Measurements from ENCODE around the gene ARFGEF2. TPM values are rescaled to one million over a fixed set of nuclear protein-coding genes. Genes with fewer than 3 reads are reported as not detected.

The ARFGEF2 gene
- polyA plus RNA-seq, 1 donor from 2014 or later: 19.8 TPM

GRCh38 chr20:48921883-48922820, 641 bp downstream of the ARFGEF2 start:
- peaks cover 36% of the 10 kb centered on the region for H3K79me2 ChIP-seq (replicated peaks; ENCODE audit: insufficient read depth, low read length)

More at GRCh38 chr20:48921883-48922820, 641 bp downstream of the ARFGEF2 start:
- H2AFZ ChIP-seq (ENCODE audit: low read depth, low read length): peak overlapping the region; percentile 75
- H4K20me1 ChIP-seq (ENCODE audit: insufficient read depth): no peaks in the 10 kb centered on the region
- no peaks in the 10 kb centered on the region for H3K9me2 ChIP-seq (ENCODE audit: insufficient read depth, low read length)
- peak overlapping the region; percentile 86 for H3K4me2 ChIP-seq (ENCODE audit: low read length)
- no peaks in the 10 kb centered on the region for H3K27me3 ChIP-seq (ENCODE audit: insufficient read depth, low read depth, low read length)
- H3K4me3 ChIP-seq (ENCODE audit: low read length): peak overlapping the region; percentile 90
- no peak for TF ChIP-seq MXI1 (conservative IDR thresholded peaks at IDR 0.05; ENCODE audit: poor library complexity, severe bottlenecking)
- TF ChIP-seq SMC3 (conservative IDR thresholded peaks at IDR 0.05; ENCODE audit: poor library complexity): no peak
- TF ChIP-seq POLR2AphosphoS5 (IDR thresholded peaks at IDR 0.05): no peak
- TF ChIP-seq CTCF (IDR thresholded peaks at IDR 0.05; ENCODE audit: poor library complexity, severe bottlenecking): no peak
- TF ChIP-seq EZH2 (IDR thresholded peaks at IDR 0.05; ENCODE audit: borderline replicate concordance, insufficient read depth, low read length, poor library complexity, severe bottlenecking): no peak
- no peak for TF ChIP-seq REST (IDR thresholded peaks at IDR 0.05; ENCODE audit: borderline replicate concordance)
- TF ChIP-seq TAF1 (IDR thresholded peaks at IDR 0.05; ENCODE audit: low read depth): no peak
- TF ChIP-seq RAD21 (conservative IDR thresholded peaks at IDR 0.05): no peak
- no peak for TF ChIP-seq EP300 (conservative IDR thresholded peaks at IDR 0.05; ENCODE audit: poor library complexity, severe bottlenecking)
- H3K9ac ChIP-seq (ENCODE audit: low read length): peak overlapping the region; percentile 88
- peak overlapping the region; percentile 67 for H3K27ac ChIP-seq (ENCODE audit: low read length)
- no peaks in the 10 kb centered on the region for H3K36me3 ChIP-seq (ENCODE audit: insufficient read depth, low read length)
- H3K9me3 ChIP-seq (ENCODE audit: low read length): no peaks in the 10 kb centered on the region
- H3F3A ChIP-seq (ENCODE audit: insufficient read depth, low read length, poor library complexity, severe bottlenecking): no peaks in the 10 kb centered on the region
